Fibroblast of lung (primary cell): ENCODE data around the gene IGFBP6. TPM values are rescaled to one million over a fixed set of nuclear protein-coding genes. Genes with fewer than 3 reads are reported as not detected.
"Not testable (repeated sequence)": the region's sequence is repeated elsewhere in the genome, so short reads cannot be mapped to it uniquely, and the experiment has no call there.

ENCODE experiments used
- DNase-seq, 2 donors: peaks; one replicate each; pipeline versions ENCODE4 v3.0.0 to v3.0.0-alpha.2; 2010; ENCODE audit warnings: low read depth in 2 of 2
- H2AFZ ChIP-seq: 2 replicates; pipeline ENCODE4 v1.5.1; 2012; ENCODE audit warnings: low read length, control low read depth, inconsistent platforms
- H3K27ac ChIP-seq: 2 replicates; pipeline ENCODE4 v1.5.1; 2011; ENCODE audit warnings: low read length, control low read depth; ENCODE audit not compliant: insufficient read depth
- H3K27me3 ChIP-seq: 2 replicates; pipeline ENCODE4 v1.5.1; 2011; ENCODE audit warnings: mild to moderate bottlenecking, low read length; ENCODE audit not compliant: control insufficient read depth, insufficient read depth
- H3K36me3 ChIP-seq: 2 replicates; pipeline ENCODE4 v1.5.1; 2011; ENCODE audit warnings: low read length; ENCODE audit not compliant: control insufficient read depth, insufficient read depth
- H3K4me1 ChIP-seq: 2 replicates; pipeline ENCODE4 v1.5.1; 2011; ENCODE audit warnings: low read length; ENCODE audit not compliant: control insufficient read depth, insufficient read depth; ENCODE audit errors: extremely low read depth
- H3K4me2 ChIP-seq: 2 replicates; pipeline ENCODE4 v1.5.1; 2011; ENCODE audit warnings: low read length, control low read depth; ENCODE audit not compliant: insufficient read depth; ENCODE audit errors: extremely low read depth
- H3K4me3 ChIP-seq, 4 experiments: fragments of 200-600 bp in 1 of 4; sonication (generic) in 1 of 4; replicated peaks in 1 of 4; 2 replicates each; pipeline ENCODE4 v1.5.1; 2011 to 2016; ENCODE audit warnings: low read length in 4 of 4, low read depth in 3 of 4, mild to moderate bottlenecking in 3 of 4, control low read depth in 2 of 4, inconsistent platforms in 1 of 4, mixed read lengths in 1 of 4; ENCODE audit not compliant: insufficient read depth in 1 of 4; ENCODE audit errors: control extremely low read depth in 1 of 4
- H3K79me2 ChIP-seq: 2 replicates; pipeline ENCODE4 v1.5.1; 2012; ENCODE audit warnings: mild to moderate bottlenecking, low read length, inconsistent platforms; ENCODE audit not compliant: control insufficient read depth, insufficient read depth
- H3K9ac ChIP-seq: 2 replicates; pipeline ENCODE4 v1.5.1; 2011; ENCODE audit warnings: mild to moderate bottlenecking, low read length, control low read depth; ENCODE audit not compliant: insufficient read depth
- H3K9me3 ChIP-seq: 2 replicates; pipeline ENCODE4 v1.5.1; 2012; ENCODE audit warnings: low read depth, low read length; ENCODE audit not compliant: control insufficient read depth, insufficient read depth
- H4K20me1 ChIP-seq: 2 replicates; pipeline ENCODE4 v1.5.1; 2011; ENCODE audit warnings: low read length; ENCODE audit not compliant: control insufficient read depth, insufficient read depth; ENCODE audit errors: extremely low read depth
- EZH2 ChIP-seq: IDR thresholded peaks from 2 replicates; pipeline ENCODE4 v1.5.1; 2012; ENCODE audit warnings: low read length, control low read depth, mild to moderate bottlenecking; ENCODE audit errors: missing control alignments
- polyA plus RNA-seq, 2 donors: library from polyadenylated mRNA; depleted of rRNA in 1 of 2; stranded (reverse) in 1 of 2; unstranded in 1 of 2; fragments of >200 nt; gene quantifications; 2 replicates each; pipeline ENCODE4 v1.2.1, GENCODE V29; 2011 to 2012; ENCODE audit warnings: missing spikeins in 1 of 2
- total RNA-seq: library from RNA; depleted of rRNA; stranded (reverse); fragments of >200 nt; gene quantifications from 2 replicates; pipeline ENCODE4 v1.2.1, GENCODE V29; 2014
- TF ChIP-seq, protein P1 (sequence below), 2 donors: IDR thresholded peaks in 1 of 2; conservative IDR thresholded peaks in 1 of 2; 1 replicate in 1 of 2; 2 replicates in 1 of 2; pipeline ENCODE4 v1.5.1; 2011 to 2012; ENCODE audit warnings: low read length in 2 of 2, control low read depth in 1 of 2, inconsistent platforms in 1 of 2, low read depth in 1 of 2, mild to moderate bottlenecking in 1 of 2

Gene IGFBP6
- total and polyA plus RNA-seq, 2 donors (not counting 1 experiment from before 2014, with no cell fraction given): 229 to 592 TPM

- Histone ChIP-seq H3K4me3 (no peak overlapping the region), H3K27me3 (no peaks in the 10 kb centered on the region), H3K36me3 (peaks cover 8% of the 10 kb centered on the region), H3K9ac (no peak overlapping the region), H3K4me1 (no peaks in the 10 kb centered on the region), H3K9me3 (no peaks in the 10 kb centered on the region), H3K4me2 (no peak overlapping the region), H4K20me1 (no peaks in the 10 kb centered on the region), H3K79me2 (peaks cover 2% of the 10 kb centered on the region), H2AFZ (no peak overlapping the region), H3K27ac (no peak overlapping the region)
- TF ChIP-seq EZH2: no peak
- TF ChIP-seq, protein P1, sequence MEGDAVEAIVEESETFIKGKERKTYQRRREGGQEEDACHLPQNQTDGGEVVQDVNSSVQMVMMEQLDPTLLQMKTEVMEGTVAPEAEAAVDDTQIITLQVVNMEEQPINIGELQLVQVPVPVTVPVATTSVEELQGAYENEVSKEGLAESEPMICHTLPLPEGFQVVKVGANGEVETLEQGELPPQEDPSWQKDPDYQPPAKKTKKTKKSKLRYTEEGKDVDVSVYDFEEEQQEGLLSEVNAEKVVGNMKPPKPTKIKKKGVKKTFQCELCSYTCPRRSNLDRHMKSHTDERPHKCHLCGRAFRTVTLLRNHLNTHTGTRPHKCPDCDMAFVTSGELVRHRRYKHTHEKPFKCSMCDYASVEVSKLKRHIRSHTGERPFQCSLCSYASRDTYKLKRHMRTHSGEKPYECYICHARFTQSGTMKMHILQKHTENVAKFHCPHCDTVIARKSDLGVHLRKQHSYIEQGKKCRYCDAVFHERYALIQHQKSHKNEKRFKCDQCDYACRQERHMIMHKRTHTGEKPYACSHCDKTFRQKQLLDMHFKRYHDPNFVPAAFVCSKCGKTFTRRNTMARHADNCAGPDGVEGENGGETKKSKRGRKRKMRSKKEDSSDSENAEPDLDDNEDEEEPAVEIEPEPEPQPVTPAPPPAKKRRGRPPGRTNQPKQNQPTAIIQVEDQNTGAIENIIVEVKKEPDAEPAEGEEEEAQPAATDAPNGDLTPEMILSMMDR (conservative IDR thresholded peaks at IDR 0.05 in 1 of 2, IDR thresholded peaks at IDR 0.05 in 1 of 2; ENCODE audit: low read depth in 1 of 2, low read length in 2 of 2): no peak
- DNase-seq: no peak
Observed at GRCh38 chr12:53105256-53105655, 7.8 kb downstream of the IGFBP6 start.

DNA sequence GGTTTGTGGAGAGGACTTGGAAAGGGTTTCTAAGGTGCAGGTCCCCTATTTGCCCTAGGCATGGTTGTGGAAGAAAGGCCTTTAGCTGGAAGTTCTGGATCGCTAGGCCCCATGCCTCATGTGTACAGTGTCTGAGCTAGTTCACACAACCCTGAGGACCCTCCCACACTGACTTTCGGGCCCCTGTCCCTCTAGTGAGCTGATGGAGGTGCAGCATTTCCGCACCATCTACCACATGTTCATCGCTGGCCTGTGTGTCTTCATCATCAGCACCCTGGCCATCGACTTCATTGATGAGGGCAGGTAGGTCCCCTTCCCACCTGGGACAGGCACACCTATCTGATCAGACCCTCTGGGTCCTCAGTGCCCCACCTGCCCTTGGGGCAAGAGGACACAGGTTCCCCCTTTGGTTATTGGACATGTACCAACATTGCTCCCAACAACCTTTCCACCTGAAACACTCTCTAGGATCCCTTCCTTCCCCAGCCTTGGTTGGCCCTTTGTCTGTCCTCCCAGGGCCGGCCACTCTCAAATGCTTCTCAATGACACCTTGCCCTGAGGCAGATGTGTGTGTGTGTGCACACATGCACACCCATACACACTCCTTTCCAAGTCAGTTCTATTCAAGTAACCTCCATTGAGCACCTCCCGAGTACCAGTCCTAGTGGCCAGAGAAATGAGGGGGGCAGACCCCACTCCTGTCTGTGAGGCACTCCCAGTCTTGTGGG, 8.4 kb downstream of the IGFBP6 start:
- no peak for DNase-seq
- no peak overlapping the region for H3K4me3 ChIP-seq

DNA sequence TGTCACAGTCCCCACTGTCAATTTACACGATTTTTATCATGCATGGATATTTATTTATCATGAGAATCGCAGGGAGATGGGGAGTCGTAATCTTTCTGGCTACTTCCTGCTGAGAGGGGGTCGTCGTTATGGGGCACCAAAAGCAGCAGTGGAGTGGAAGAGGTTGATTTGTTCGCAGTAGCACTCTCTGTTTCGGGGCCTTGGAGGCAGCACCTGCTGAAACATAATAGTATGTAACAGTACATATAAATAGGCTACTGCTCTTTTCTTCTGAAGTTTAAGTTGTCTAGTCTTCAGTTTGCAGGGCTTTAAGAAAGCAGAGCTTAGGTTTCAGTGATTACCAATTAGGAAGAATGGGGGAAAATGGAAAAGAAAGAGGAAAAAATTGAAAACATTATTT, 9.7 kb downstream of the IGFBP6 start:
- Histone ChIP-seq H2AFZ (no peak overlapping the region), H3K27ac (no peak overlapping the region)

More for the DNA sequence above, 8.4 kb downstream of the IGFBP6 start:
- Histone ChIP-seq H3K9ac (no peak overlapping the region), H3K9me3 (no peaks in the 10 kb centered on the region), H3K36me3 (peaks cover 4% of the 10 kb centered on the region), H3K27me3 (no peaks in the 10 kb centered on the region), H3K79me2 (no peaks in the 10 kb centered on the region), H3K4me2 (no peak overlapping the region), H2AFZ (no peak overlapping the region), H4K20me1 (no peaks in the 10 kb centered on the region), H3K27ac (no peak overlapping the region), H3K4me1 (no peaks in the 10 kb centered on the region)
- TF ChIP-seq, protein P1 (conservative IDR thresholded peaks at IDR 0.05 in 1 of 2, IDR thresholded peaks at IDR 0.05 in 1 of 2; ENCODE audit: low read depth in 1 of 2, low read length in 2 of 2): no peak
- no peak for TF ChIP-seq EZH2

GRCh38 chr12:53112431-53112830, 15.0 kb downstream of the IGFBP6 start:
- H3K9me3 ChIP-seq, DNase-seq, H3K4me3 ChIP-seq: not testable (repeated sequence)

More for the DNA sequence above, 9.7 kb downstream of the IGFBP6 start:
- no peak overlapping the region for H3K4me3 ChIP-seq
- DNase-seq: no peak
- no peaks in the 10 kb centered on the region for H3K79me2 ChIP-seq
- no peaks in the 10 kb centered on the region for H3K36me3 ChIP-seq
- H3K9me3 ChIP-seq: no peaks in the 10 kb centered on the region
- TF ChIP-seq, protein P1 (conservative IDR thresholded peaks at IDR 0.05 in 1 of 2, IDR thresholded peaks at IDR 0.05 in 1 of 2; ENCODE audit: low read depth in 1 of 2, low read length in 2 of 2): no peak
- TF ChIP-seq EZH2: no peak
- no peaks in the 10 kb centered on the region for H3K27me3 ChIP-seq
- no peaks in the 10 kb centered on the region for H4K20me1 ChIP-seq
- no peak overlapping the region for H3K4me2 ChIP-seq
- H3K4me1 ChIP-seq: no peaks in the 10 kb centered on the region
- no peak overlapping the region for H3K9ac ChIP-seq

More at GRCh38 chr12:53112431-53112830, 15.0 kb downstream of the IGFBP6 start:
- H3K9ac ChIP-seq, H3K27ac ChIP-seq, H3K79me2 ChIP-seq, H3K27me3 ChIP-seq, H4K20me1 ChIP-seq, H2AFZ ChIP-seq, H3K4me2 ChIP-seq, H3K4me1 ChIP-seq, H3K36me3 ChIP-seq: not testable (repeated sequence)
